NCI-H2081 treated with DMSO at 0.1 percent for 48 hours (cell line): ENCODE results near the gene CRB2.

ENCODE experiments used
- DNase-seq: peaks from one replicate; lab custom pipeline; 2025; lab: John Stamatoyannopoulos, UW

The CRB2 gene

GRCh38 chr9:123347289-123348060, 8.5 kb upstream of the CRB2 start:
- no peak for DNase-seq

GRCh38 chr9:123348317-123348992, 7.5 kb upstream of the CRB2 start:
- DNase-seq: no peak

- no peak for DNase-seq
Observed at GRCh38 chr9:123349033-123349432, 7.0 kb upstream of the CRB2 start.

GRCh38 chr9:123349691-123350480, 6.1 kb upstream of the CRB2 start:
- no peak for DNase-seq

GRCh38 chr9:123350590-123351310, 5.2 kb upstream of the CRB2 start:
- DNase-seq: no peak

GRCh38 chr9:123353041-123353440, 3.0 kb upstream of the CRB2 start:
- no peak for DNase-seq

GRCh38 chr9:123353984-123354591, 1.9 kb upstream of the CRB2 start:
- no peak for DNase-seq

GRCh38 chr9:123354806-123355508, 1.0 kb upstream of the CRB2 start:
- no peak for DNase-seq

- DNase-seq: no peak
Observed at GRCh38 chr9:123356851-123357742, 1.1 kb downstream of the CRB2 start.

GRCh38 chr9:123357743-123358059, 1.7 kb downstream of the CRB2 start:
- no peak for DNase-seq

- DNase-seq: no peak
Observed at GRCh38 chr9:123358181-123358905, 2.3 kb downstream of the CRB2 start.

GRCh38 chr9:123359106-123359505, 3.1 kb downstream of the CRB2 start:
- no peak for DNase-seq

GRCh38 chr9:123359546-123359945, 3.5 kb downstream of the CRB2 start:
- DNase-seq: no peak

- no peak for DNase-seq
Observed at GRCh38 chr9:123360161-123361085, 4.4 kb downstream of the CRB2 start.

GRCh38 chr9:123361086-123361730, 5.2 kb downstream of the CRB2 start:
- DNase-seq: no peak

- no peak for DNase-seq
Observed at GRCh38 chr9:123361731-123362510, 5.9 kb downstream of the CRB2 start.

- no peak for DNase-seq
Observed at GRCh38 chr9:123362856-123363255, 6.9 kb downstream of the CRB2 start.
